GM12801 (cell line): ENCODE results near the gene TUBGCP5.

Experiments
- CTCF ChIP-seq: IDR thresholded peaks from one replicate; pipeline ENCODE4 v1.5.1; 2011; ENCODE audit warnings: control low read depth; ENCODE audit not compliant: insufficient read length; ENCODE audit errors: extremely low read depth

TUBGCP5 gene

DNA sequence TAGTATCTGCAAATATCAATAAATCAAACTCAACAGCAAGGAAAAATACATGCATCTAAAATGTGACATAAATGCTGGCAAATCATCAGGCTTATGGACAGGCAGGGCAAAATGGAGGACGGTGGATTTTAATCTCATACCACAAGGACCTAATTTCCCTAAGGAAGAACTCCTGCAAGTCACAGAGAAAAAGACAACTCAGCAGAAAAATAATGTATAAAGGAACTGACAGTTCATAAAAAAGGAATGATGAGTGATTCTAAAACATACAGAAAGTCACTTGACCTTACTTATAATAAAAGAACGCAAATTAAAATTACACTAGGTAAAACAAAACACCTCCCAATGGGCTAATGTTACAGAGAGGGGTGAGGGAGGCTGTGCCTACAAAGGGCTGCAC lies 17.2 kb downstream of the TUBGCP5 start:
- no peak for TF ChIP-seq CTCF

GRCh38 chr15:23014394-23015000 lies 24.9 kb downstream of the TUBGCP5 start:
- no peak for TF ChIP-seq CTCF

- no peak for TF ChIP-seq CTCF
Observed at GRCh38 chr15:23013681-23014080, 25.7 kb downstream of the TUBGCP5 start.

- no peak for TF ChIP-seq CTCF
Observed at GRCh38 chr15:23003736-23004135, 35.6 kb downstream of the TUBGCP5 start.

- no peak for TF ChIP-seq CTCF
Observed at GRCh38 chr15:23002920-23003319, 36.4 kb downstream of the TUBGCP5 start.

DNA sequence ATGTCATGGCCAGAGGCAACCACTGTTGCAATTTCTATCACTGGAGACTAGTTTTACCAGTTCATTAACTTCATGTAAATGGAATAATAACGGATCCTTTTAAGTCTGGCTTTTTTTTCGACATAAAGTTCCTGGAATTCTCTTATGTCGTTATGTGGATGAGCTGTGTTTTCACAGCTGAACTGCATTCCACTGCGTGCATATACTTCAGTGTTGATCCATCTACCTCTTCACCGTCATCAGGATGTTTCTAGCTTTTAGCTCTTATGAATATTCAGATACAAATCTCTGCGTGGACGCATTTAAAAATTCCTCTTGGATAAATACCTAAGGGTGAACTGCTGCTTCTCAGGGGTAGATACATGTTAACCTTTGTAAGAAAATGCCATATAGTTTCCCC lies 43.6 kb downstream of the TUBGCP5 start:
- TF ChIP-seq CTCF: no peak

DNA sequence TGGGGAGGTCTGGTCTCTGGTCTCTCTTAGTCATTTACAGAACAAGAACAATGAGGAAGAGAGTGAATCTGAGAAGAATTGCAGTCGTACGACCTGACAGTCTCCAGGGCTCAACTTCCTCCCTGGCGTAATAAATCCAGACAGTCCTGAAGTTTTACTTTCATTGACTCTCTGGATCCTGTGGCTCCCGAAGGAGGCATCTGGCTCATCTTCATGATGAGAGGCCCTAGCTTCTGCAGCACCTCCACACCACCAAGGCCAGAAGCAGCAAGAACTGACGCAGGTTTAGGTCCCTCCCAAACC lies 47.4 kb downstream of the TUBGCP5 start:
- no peak for TF ChIP-seq CTCF
